GM23338 (cell line): ENCODE measurements around the gene TMEM135. TPM values are rescaled to one million over a fixed set of nuclear protein-coding genes. Genes with fewer than 3 reads are reported as not detected.

ENCODE experiments used
- ATAC-seq: fragments of 200-7000 bp; cut with Tn5 transposase; 3 replicates; pipeline ENCODE4 v1.9.1; 2020
- DNase-seq: peaks from one replicate; pipeline ENCODE4 v3.0.0-alpha.2; 2015; ENCODE audit warnings: low spot score
- H2AFZ ChIP-seq: fragments of 200-600 bp; sonication (generic); 2 replicates; pipeline ENCODE4 v1.8.0; 2016; ENCODE audit warnings: antibody characterized with exemption, mild to moderate bottlenecking, moderate library complexity
- H3F3A ChIP-seq: fragments of 200-600 bp; sonication (generic); replicated peaks from 2 replicates; pipeline ENCODE4 v1.8.0; 2017; ENCODE audit warnings: antibody characterized with exemption, mixed run types, low read depth
- H3K27ac ChIP-seq: fragments of 200-600 bp; sonication (generic); 2 replicates; pipeline ENCODE4 v1.6.1; 2016; ENCODE audit warnings: low read depth
- H3K27me3 ChIP-seq: fragments of 200-600 bp; sonication (generic); 2 replicates; pipeline ENCODE4 v1.8.0; 2016; ENCODE audit warnings: mild to moderate bottlenecking, mixed run types, moderate library complexity; ENCODE audit not compliant: insufficient read depth
- H3K36me3 ChIP-seq: fragments of 200-600 bp; sonication (generic); 2 replicates; pipeline ENCODE4 v1.8.0; 2016; ENCODE audit warnings: mild to moderate bottlenecking; ENCODE audit not compliant: insufficient read depth
- H3K4me1 ChIP-seq: fragments of 200-600 bp; sonication (generic); 2 replicates; pipeline ENCODE4 v1.8.0; 2016; ENCODE audit warnings: mild to moderate bottlenecking, moderate library complexity; ENCODE audit not compliant: insufficient read depth
- H3K4me2 ChIP-seq: fragments of 200-600 bp; sonication (generic); 2 replicates; pipeline ENCODE4 v1.7.1; 2017; ENCODE audit warnings: mixed run types
- H3K4me3 ChIP-seq: fragments of 200-600 bp; sonication (generic); 2 replicates; pipeline ENCODE4 v1.6.1; 2016; ENCODE audit warnings: mixed run types
- H3K79me2 ChIP-seq: fragments of 200-600 bp; sonication (generic); replicated peaks from 2 replicates; pipeline ENCODE4 v1.8.0; 2017; ENCODE audit warnings: mild to moderate bottlenecking; ENCODE audit not compliant: insufficient read depth
- H3K9me2 ChIP-seq: fragments of 200-600 bp; sonication (generic); 2 replicates; pipeline ENCODE4 v1.8.0; 2017; ENCODE audit not compliant: insufficient read depth
- H4K20me1 ChIP-seq: fragments of 200-600 bp; sonication (generic); replicated peaks from 2 replicates; pipeline ENCODE4 v1.8.0; 2017; ENCODE audit warnings: mild to moderate bottlenecking; ENCODE audit not compliant: insufficient read depth
- H3K27ac Mint-ChIP-seq: 2 replicates; pipeline ENCODE4 v1.8.0; 2020; ENCODE audit warnings: inconsistent platforms, mild to moderate bottlenecking, moderate library complexity, mixed read lengths
- H3K27me3 Mint-ChIP-seq: 3 replicates; pipeline ENCODE4 v1.8.0; 2022; ENCODE audit warnings: low read depth, mild to moderate bottlenecking, moderate library complexity, mixed read lengths, inconsistent platforms; ENCODE audit not compliant: insufficient read depth, poor library complexity
- H3K36me3 Mint-ChIP-seq: 3 replicates; pipeline ENCODE4 v1.8.0; 2021; ENCODE audit warnings: low read depth, mild to moderate bottlenecking, inconsistent platforms, moderate library complexity, mixed read lengths
- H3K4me1 Mint-ChIP-seq: 3 replicates; pipeline ENCODE4 v1.8.0; 2020; ENCODE audit warnings: mild to moderate bottlenecking, inconsistent platforms, mixed read lengths
- H3K4me3 Mint-ChIP-seq: 3 replicates; pipeline ENCODE4 v1.8.0; 2021; ENCODE audit warnings: moderate library complexity, mild to moderate bottlenecking, inconsistent platforms, mixed read lengths
- H3K9me3 Mint-ChIP-seq: 3 replicates; pipeline ENCODE4 v1.8.0; 2020; ENCODE audit warnings: moderate library complexity, mild to moderate bottlenecking, inconsistent platforms, mixed read lengths
- ETS1 ChIP-seq: IDR thresholded peaks from 2 replicates; pipeline ENCODE4 v1.6.1; 2016; ENCODE audit warnings: antibody characterized with exemption
- EZH2 ChIP-seq: fragments of 200-600 bp; sonication (generic); IDR thresholded peaks from one replicate; pipeline ENCODE4 v1.8.0; 2017; ENCODE audit warnings: antibody characterized with exemption, mild to moderate bottlenecking, low read depth; ENCODE audit not compliant: unreplicated experiment
- EZH2phosphoT487 ChIP-seq: fragments of 200-600 bp; sonication (generic); IDR thresholded peaks from one replicate; pipeline ENCODE4 v1.8.1; 2018; ENCODE audit warnings: antibody characterized with exemption; ENCODE audit not compliant: unreplicated experiment
- JUNB ChIP-seq: IDR thresholded peaks from one replicate; pipeline ENCODE4 v1.6.1; 2016; ENCODE audit warnings: antibody characterized with exemption; ENCODE audit not compliant: unreplicated experiment
- NANOG ChIP-seq: IDR thresholded peaks from 2 replicates; pipeline ENCODE4 v1.6.1; 2016; ENCODE audit warnings: antibody characterized with exemption, borderline replicate concordance
- POLR2AphosphoS5 ChIP-seq: IDR thresholded peaks from 2 replicates; pipeline ENCODE4 v1.6.1; 2016; ENCODE audit warnings: antibody characterized with exemption, low read depth
- REST ChIP-seq: IDR thresholded peaks from one replicate; pipeline ENCODE4 v1.6.1; 2018; ENCODE audit warnings: antibody characterized with exemption; ENCODE audit not compliant: unreplicated experiment
- STAT1 ChIP-seq: IDR thresholded peaks from one replicate; pipeline ENCODE4 v1.6.1; 2016; ENCODE audit warnings: antibody characterized with exemption; ENCODE audit not compliant: unreplicated experiment
- polyA plus RNA-seq: library from polyadenylated mRNA; unstranded; fragments of >200 nt; fragmentation: Nextera tagmentation; extraction: Ambion mirVana; gene quantifications from 2 replicates; pipeline ENCODE4 v1.2.1, GENCODE V29; 2016
- total RNA-seq: library from RNA; depleted of rRNA; stranded (reverse); fragments of >200 nt; shearing (Covaris generic); gene quantifications from 2 replicates; pipeline ENCODE4 v1.2.3, GENCODE V29; 2014
- TF ChIP-seq, protein P1 (sequence below): fragments of 250-450 bp; sonication (Bioruptor Pico); IDR thresholded peaks from 2 replicates; pipeline ENCODE4 v1.5.0; 2020; ENCODE audit warnings: mild to moderate bottlenecking, moderate library complexity
- TF ChIP-seq, protein P2 (sequence below), 2 experiments: fragments of 200-600 bp in 1 of 2; sonication (generic) in 1 of 2; conservative IDR thresholded peaks; 2 replicates each; pipeline versions ENCODE4 v1.5.1 to v1.6.1; 2016 to 2017; ENCODE audit warnings: antibody characterized with exemption in 2 of 2, low read depth in 2 of 2, mild to moderate bottlenecking in 2 of 2, moderate library complexity in 1 of 2

Gene TMEM135
- total and polyA plus RNA-seq, 2 experiments from 2014 or later, result 23.4 to 49.9 TPM

DNA sequence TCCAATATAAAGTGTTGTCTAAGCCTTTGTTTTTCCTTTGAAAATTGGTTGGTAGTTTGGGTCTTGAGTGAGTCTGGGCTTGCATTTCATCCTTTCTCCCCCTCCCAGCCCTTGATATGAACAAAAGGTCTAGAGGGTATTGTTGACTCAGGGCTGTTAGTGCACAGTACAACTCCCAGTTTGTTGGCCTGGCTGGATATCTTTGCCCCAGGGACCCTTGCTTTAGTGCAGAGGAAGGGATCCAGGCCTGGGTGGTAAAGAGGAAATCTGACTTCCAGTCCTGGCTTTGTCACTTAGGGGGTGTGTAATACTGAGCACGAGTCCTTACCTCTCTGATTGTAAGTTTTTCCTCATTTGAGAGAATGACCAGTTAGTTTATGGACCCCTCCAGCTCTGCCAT is 330.4 kb downstream of the TMEM135 start:
- Histone ChIP-seq H3K79me2 (no peaks in the 10 kb centered on the region), H3K27ac (no peak overlapping the region), H2AFZ (peak overlapping the region; percentile 83; the same call in 1 of the 2 replicates), H3K36me3 (no peaks in the 10 kb centered on the region), H3K4me3 (no peak overlapping the region), H3K9me2 (peaks cover 14% of the 10 kb centered on the region), H3K4me1 (peaks cover 28% of the 10 kb centered on the region), H3K4me2 (peak overlapping the region; percentile 61; the same call in 1 of the 2 replicates), H4K20me1 (no peaks in the 10 kb centered on the region), H3F3A (no peaks in the 10 kb centered on the region), H3K27me3 (no peaks in the 10 kb centered on the region)
- no peaks in the 10 kb centered on the region for H3K9me3 Mint-ChIP-seq
- DNase-seq, result no peak
- H3K27me3 Mint-ChIP-seq, result peaks cover 4% of the 10 kb centered on the region
- no peak overlapping the region for H3K4me3 Mint-ChIP-seq
- H3K27ac Mint-ChIP-seq, result peak overlapping the region; percentile 87; the same call in 1 of the 2 replicates
- H3K4me1 Mint-ChIP-seq, result peaks cover 32% of the 10 kb centered on the region
- no peaks in the 10 kb centered on the region for H3K36me3 Mint-ChIP-seq
- TF ChIP-seq EZH2phosphoT487 (no peak), ETS1 (no peak), POLR2AphosphoS5 (no peak), EZH2 (no peak), NANOG (no peak), STAT1 (no peak), JUNB (no peak), REST (no peak)
- TF ChIP-seq, protein P1, sequence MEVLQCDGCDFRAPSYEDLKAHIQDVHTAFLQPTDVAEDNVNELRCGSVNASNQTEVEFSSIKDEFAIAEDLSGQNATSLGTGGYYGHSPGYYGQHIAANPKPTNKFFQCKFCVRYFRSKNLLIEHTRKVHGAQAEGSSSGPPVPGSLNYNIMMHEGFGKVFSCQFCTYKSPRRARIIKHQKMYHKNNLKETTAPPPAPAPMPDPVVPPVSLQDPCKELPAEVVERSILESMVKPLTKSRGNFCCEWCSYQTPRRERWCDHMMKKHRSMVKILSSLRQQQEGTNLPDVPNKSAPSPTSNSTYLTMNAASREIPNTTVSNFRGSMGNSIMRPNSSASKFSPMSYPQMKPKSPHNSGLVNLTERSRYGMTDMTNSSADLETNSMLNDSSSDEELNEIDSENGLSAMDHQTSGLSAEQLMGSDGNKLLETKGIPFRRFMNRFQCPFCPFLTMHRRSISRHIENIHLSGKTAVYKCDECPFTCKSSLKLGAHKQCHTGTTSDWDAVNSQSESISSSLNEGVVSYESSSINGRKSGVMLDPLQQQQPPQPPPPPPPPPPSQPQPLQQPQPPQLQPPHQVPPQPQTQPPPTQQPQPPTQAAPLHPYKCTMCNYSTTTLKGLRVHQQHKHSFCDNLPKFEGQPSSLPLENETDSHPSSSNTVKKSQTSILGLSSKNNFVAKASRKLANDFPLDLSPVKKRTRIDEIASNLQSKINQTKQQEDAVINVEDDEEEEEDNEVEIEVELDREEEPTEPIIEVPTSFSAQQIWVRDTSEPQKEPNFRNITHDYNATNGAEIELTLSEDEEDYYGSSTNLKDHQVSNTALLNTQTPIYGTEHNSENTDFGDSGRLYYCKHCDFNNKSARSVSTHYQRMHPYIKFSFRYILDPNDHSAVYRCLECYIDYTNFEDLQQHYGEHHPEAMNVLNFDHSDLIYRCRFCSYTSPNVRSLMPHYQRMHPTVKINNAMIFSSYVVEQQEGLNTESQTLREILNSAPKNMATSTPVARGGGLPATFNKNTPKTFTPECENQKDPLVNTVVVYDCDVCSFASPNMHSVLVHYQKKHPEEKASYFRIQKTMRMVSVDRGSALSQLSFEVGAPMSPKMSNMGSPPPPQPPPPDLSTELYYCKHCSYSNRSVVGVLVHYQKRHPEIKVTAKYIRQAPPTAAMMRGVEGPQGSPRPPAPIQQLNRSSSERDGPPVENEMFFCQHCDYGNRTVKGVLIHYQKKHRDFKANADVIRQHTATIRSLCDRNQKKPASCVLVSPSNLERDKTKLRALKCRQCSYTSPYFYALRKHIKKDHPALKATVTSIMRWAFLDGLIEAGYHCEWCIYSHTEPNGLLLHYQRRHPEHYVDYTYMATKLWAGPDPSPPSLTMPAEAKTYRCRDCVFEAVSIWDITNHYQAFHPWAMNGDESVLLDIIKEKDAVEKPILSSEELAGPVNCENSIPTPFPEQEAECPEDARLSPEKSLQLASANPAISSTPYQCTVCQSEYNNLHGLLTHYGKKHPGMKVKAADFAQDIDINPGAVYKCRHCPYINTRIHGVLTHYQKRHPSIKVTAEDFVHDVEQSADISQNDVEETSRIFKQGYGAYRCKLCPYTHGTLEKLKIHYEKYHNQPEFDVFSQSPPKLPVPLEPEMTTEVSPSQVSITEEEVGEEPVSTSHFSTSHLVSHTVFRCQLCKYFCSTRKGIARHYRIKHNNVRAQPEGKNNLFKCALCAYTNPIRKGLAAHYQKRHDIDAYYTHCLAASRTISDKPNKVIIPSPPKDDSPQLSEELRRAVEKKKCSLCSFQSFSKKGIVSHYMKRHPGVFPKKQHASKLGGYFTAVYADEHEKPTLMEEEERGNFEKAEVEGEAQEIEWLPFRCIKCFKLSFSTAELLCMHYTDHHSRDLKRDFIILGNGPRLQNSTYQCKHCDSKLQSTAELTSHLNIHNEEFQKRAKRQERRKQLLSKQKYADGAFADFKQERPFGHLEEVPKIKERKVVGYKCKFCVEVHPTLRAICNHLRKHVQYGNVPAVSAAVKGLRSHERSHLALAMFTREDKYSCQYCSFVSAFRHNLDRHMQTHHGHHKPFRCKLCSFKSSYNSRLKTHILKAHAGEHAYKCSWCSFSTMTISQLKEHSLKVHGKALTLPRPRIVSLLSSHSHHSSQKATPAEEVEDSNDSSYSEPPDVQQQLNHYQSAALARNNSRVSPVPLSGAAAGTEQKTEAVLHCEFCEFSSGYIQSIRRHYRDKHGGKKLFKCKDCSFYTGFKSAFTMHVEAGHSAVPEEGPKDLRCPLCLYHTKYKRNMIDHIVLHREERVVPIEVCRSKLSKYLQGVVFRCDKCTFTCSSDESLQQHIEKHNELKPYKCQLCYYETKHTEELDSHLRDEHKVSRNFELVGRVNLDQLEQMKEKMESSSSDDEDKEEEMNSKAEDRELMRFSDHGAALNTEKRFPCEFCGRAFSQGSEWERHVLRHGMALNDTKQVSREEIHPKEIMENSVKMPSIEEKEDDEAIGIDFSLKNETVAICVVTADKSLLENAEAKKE (CRISPR knock-in tag), result no peak
- TF ChIP-seq, protein P2, sequence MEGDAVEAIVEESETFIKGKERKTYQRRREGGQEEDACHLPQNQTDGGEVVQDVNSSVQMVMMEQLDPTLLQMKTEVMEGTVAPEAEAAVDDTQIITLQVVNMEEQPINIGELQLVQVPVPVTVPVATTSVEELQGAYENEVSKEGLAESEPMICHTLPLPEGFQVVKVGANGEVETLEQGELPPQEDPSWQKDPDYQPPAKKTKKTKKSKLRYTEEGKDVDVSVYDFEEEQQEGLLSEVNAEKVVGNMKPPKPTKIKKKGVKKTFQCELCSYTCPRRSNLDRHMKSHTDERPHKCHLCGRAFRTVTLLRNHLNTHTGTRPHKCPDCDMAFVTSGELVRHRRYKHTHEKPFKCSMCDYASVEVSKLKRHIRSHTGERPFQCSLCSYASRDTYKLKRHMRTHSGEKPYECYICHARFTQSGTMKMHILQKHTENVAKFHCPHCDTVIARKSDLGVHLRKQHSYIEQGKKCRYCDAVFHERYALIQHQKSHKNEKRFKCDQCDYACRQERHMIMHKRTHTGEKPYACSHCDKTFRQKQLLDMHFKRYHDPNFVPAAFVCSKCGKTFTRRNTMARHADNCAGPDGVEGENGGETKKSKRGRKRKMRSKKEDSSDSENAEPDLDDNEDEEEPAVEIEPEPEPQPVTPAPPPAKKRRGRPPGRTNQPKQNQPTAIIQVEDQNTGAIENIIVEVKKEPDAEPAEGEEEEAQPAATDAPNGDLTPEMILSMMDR (conservative IDR thresholded peaks at IDR 0.05; ENCODE audit: low read depth in 2 of 2), result no peak
- ATAC-seq, result no peak
